Ectodermal cell (in vitro differentiated cells): ENCODE measurements around the gene PTGS1.

Experiments
- H3K27ac ChIP-seq: 2 replicates; pipeline ENCODE4 v1.7.0; 2013; ENCODE audit warnings: mild to moderate bottlenecking, low read depth, low read length; ENCODE audit not compliant: insufficient read depth, poor library complexity, severe bottlenecking
- H3K27me3 ChIP-seq: 2 replicates; pipeline ENCODE4 v1.7.0; 2013; ENCODE audit warnings: mild to moderate bottlenecking, low read length; ENCODE audit not compliant: insufficient read depth, control insufficient read depth, poor library complexity, severe bottlenecking
- H3K36me3 ChIP-seq: one replicate; pipeline ENCODE4 v1.7.0; 2013; ENCODE audit warnings: low read length; ENCODE audit not compliant: control insufficient read depth, insufficient read depth
- H3K4me1 ChIP-seq: one replicate; pipeline ENCODE4 v1.7.0; 2013; ENCODE audit warnings: low read length; ENCODE audit not compliant: control insufficient read depth, insufficient read depth
- H3K4me3 ChIP-seq: 2 replicates; pipeline ENCODE4 v1.7.0; 2013; ENCODE audit warnings: low read depth, low read length, control low read depth; ENCODE audit not compliant: insufficient read depth
- H3K9me3 ChIP-seq: 2 replicates; pipeline ENCODE4 v1.7.0; 2013; ENCODE audit warnings: mild to moderate bottlenecking, low read length, moderate library complexity; ENCODE audit not compliant: control insufficient read depth
- WGBS, 2 experiments: methylation state at CpG; one replicate each; pipeline ENCODE4 v1.1.7; 2013; ENCODE audit warnings: missing lambda C conversion rate in 2 of 2; 5-methylcytosine and 5-hydroxymethylcytosine counted together

The PTGS1 gene

DNA sequence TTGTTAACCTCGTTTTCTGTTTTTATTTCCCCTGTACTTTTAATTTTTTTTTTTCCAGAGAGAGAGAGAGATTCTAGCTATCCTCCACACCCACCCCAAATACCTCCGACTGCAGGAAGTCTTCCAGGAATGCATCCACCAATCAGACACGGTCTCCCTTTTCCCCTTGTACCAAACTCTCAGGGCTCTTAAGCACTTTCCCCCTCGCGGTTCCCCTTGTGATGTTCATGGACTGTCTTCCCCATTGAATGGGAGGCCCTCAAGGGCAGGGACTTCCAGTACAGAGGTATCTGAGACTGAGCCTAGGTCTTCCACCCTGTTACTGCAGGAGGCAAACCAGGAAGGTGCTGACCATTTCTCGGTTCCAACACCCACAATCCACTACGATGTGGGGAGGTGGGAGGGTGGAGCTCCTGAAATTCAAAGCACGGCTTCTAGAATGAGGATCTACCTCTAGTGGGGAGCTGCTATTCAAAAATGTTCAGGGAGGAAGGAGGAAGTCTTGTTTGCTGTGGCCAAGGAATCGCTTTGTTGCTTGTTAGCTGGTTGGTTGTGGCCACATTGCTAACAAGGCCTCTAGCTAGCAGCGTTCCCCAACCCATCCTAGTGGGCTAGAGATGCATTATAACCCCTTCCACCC, 37.5 kb upstream of the PTGS1 start:
- H3K4me3 ChIP-seq, result no peak overlapping the region
- 73% methylated on average over 8 to 10 of the region's 10 CpGs for WGBS, 2 experiments
- H3K36me3 ChIP-seq, result no peaks in the 10 kb centered on the region
- peaks cover 37% of the 10 kb centered on the region for H3K4me1 ChIP-seq
- H3K27ac ChIP-seq, result no peak overlapping the region
- no peaks in the 10 kb centered on the region for H3K9me3 ChIP-seq
- H3K27me3 ChIP-seq, result no peaks in the 10 kb centered on the region

- Histone ChIP-seq H3K27me3 (no peaks in the 10 kb centered on the region), H3K4me1 (peaks cover 29% of the 10 kb centered on the region), H3K9me3 (no peaks in the 10 kb centered on the region), H3K36me3 (no peaks in the 10 kb centered on the region), H3K27ac (no peak overlapping the region), H3K4me3 (no peak overlapping the region)
- WGBS, 2 experiments, result 93 to 94% methylated on average over 4 of the region's 4 CpGs
Measured at GRCh38 chr9:122334916-122335315, 35.9 kb upstream of the PTGS1 start.

DNA sequence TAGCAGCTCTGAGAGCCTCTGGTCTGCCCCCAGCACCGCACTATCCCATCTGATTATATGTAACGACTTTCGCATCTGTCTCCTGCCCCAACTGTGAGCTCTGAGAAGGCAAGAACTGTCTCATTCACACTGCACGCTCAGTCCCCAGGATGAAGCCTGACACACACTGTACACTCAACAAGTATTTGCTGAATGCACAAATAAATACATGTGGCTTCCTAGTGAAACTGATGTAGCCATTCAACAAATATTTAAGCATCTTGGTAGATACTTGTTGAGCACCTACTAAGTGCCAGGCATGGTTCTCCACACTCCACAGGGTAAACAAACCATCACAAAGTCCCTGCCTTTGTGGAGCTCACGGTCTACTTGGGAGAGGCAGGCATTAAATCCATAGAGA, 34.6 kb upstream of the PTGS1 start:
- Histone ChIP-seq H3K27ac (no peak overlapping the region), H3K9me3 (no peaks in the 10 kb centered on the region), H3K4me1 (peaks cover 24% of the 10 kb centered on the region), H3K4me3 (no peak overlapping the region), H3K27me3 (no peaks in the 10 kb centered on the region), H3K36me3 (no peaks in the 10 kb centered on the region)
- WGBS, 2 experiments, result 82 to 93% methylated on average over 5 of the region's 5 CpGs

DNA sequence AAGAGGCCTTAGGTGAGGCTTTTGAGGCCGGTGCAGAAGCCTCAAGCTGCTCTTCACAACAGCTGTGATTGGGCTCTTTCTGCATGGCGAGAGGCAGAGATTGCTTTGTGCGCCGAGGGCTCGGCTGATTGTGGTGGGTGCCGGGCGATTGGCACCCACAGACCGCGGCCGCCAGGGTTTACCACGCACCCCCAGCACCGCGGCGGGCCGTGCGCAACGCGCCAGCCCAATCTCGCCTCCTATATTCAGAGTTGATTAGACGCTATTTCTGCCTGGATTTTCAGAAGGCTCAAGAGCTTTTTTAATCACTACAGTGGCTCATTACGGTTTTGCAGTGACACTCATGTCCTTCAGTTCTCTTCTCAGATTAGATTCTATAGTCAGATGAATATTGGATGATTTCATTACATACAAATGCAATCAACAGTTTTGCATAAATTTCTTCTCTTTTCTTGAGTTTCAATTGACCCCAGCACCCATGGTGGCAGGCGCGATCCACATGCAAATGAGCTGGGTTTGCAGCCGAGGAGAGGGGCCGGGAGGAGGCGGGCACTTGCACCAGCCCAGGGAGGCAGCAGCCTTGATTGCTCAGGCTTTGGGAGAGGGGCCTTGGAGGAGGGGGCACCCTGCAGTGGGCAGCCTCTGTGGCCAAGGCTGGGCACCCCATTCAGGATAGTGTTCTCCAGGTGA, 33.8 kb upstream of the PTGS1 start:
- WGBS, 2 experiments, result 57 to 61% methylated on average over 26 of the region's 26 CpGs
- Histone ChIP-seq H3K4me3 (no peak overlapping the region), H3K4me1 (peaks cover 17% of the 10 kb centered on the region), H3K36me3 (no peaks in the 10 kb centered on the region), H3K27ac (no peak overlapping the region), H3K27me3 (no peaks in the 10 kb centered on the region), H3K9me3 (no peaks in the 10 kb centered on the region)

DNA sequence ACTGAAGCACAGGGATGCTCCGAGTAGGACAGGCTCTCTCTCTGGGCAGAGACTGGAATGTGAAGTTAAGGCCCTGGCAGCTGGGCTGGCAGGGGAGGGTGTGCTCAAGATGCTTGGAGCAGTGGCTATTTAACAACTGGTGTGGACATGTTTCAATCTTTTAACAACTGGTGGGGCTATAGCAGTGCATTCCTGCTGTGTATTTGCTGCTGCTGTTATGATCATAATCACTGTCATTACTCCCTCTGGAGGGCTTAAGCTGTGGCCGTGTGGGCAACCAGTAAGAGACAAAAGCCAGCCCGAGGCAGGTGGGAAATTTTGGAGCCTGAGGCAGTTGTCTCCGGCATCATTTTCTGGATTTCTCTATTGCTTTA, 33.3 kb upstream of the PTGS1 start:
- 64 to 71% methylated on average over 4 of the region's 4 CpGs for WGBS, 2 experiments
- Histone ChIP-seq H3K9me3 (no peaks in the 10 kb centered on the region), H3K27me3 (no peaks in the 10 kb centered on the region), H3K4me1 (peaks cover 19% of the 10 kb centered on the region), H3K4me3 (no peak overlapping the region), H3K36me3 (no peaks in the 10 kb centered on the region), H3K27ac (no peak overlapping the region)

DNA sequence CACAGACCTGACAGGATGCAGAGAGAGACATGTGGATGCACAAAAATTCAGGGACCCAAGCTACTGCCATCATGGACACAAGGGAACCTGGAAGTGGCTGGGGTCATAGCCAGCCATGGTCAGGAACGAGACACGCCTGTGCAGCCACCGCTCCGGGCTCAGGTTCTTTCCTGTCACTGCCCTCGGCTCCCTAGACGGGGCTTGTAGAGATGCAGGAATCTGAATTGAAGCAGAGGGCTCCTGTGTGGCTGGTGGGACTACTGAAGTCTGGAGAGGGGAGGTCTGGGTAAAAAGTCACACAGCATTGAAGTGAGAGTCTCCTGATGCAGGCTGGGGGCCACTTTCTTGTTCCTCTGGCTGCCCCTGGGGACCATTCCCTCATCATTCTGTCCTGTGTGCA, 32.3 kb upstream of the PTGS1 start:
- no peak overlapping the region for H3K27ac ChIP-seq
- no peaks in the 10 kb centered on the region for H3K27me3 ChIP-seq
- no peaks in the 10 kb centered on the region for H3K9me3 ChIP-seq
- no peaks in the 10 kb centered on the region for H3K36me3 ChIP-seq
- H3K4me3 ChIP-seq, result no peak overlapping the region
- 87 to 89% methylated on average over 6 of the region's 6 CpGs for WGBS, 2 experiments
- H3K4me1 ChIP-seq, result peaks cover 18% of the 10 kb centered on the region

DNA sequence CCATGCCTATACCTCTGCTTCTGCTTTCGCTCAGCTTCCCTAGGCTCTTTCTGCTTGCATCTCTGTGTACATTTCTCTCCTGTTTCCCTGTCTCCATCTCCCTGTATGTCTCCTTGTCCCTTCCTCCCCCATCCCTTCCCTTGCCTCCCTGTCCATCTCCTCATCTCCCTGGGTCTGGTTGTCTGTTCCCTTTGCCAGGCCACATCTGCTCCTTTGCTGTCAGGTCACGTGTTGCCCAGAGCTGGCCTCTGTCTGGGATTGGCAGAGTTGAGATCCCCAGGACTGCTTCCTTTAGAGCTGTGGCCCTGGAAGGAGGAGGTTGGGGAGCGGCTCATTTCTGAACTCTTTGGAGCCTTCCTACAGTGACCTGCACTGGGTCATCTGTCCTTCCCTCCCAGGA, 31.8 kb upstream of the PTGS1 start:
- 88 to 91% methylated on average over 3 of the region's 3 CpGs for WGBS, 2 experiments
- Histone ChIP-seq H3K9me3 (no peaks in the 10 kb centered on the region), H3K36me3 (no peaks in the 10 kb centered on the region), H3K4me3 (no peak overlapping the region), H3K4me1 (peaks cover 18% of the 10 kb centered on the region), H3K27me3 (no peaks in the 10 kb centered on the region), H3K27ac (no peak overlapping the region)

DNA sequence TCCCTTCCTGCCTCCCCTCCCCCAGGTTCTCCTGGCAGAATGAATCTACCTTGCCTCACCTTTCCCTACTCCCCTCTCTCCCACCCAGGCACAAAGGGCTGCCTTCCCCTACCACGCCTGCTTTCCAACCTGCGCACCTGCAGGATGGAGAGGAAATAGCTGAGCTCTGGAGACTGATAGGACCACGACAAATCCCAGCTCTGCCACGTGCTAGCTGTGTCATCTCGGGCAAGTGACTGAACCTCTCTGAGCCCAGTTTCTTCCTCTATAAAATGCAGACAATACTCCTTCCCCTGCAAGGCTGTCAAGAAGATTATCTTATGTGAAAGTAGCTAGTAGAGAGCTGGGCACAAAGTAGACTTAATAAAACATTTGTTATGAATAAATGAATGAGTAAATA, 31.2 kb upstream of the PTGS1 start:
- H3K9me3 ChIP-seq, result no peaks in the 10 kb centered on the region
- H3K4me3 ChIP-seq, result no peak overlapping the region
- WGBS, 2 experiments, result 79 to 83% methylated on average over 5 of the region's 5 CpGs
- no peak overlapping the region for H3K27ac ChIP-seq
- peaks cover 18% of the 10 kb centered on the region for H3K4me1 ChIP-seq
- no peaks in the 10 kb centered on the region for H3K36me3 ChIP-seq
- no peaks in the 10 kb centered on the region for H3K27me3 ChIP-seq

GRCh38 chr9:122340161-122340560, 30.7 kb upstream of the PTGS1 start:
- H3K4me3 ChIP-seq, result no peak overlapping the region
- no peak overlapping the region for H3K27ac ChIP-seq
- H3K4me1 ChIP-seq, result peaks cover 18% of the 10 kb centered on the region
- peaks cover 1% of the 10 kb centered on the region for H3K27me3 ChIP-seq
- no peaks in the 10 kb centered on the region for H3K9me3 ChIP-seq
- H3K36me3 ChIP-seq, result no peaks in the 10 kb centered on the region
- 63 to 81% methylated on average over 6 of the region's 6 CpGs for WGBS, 2 experiments

GRCh38 chr9:122342323-122343050, 28.3 kb upstream of the PTGS1 start:
- Histone ChIP-seq H3K27me3 (peaks cover 21% of the 10 kb centered on the region), H3K27ac (no peak overlapping the region), H3K9me3 (no peaks in the 10 kb centered on the region), H3K4me1 (peaks cover 8% of the 10 kb centered on the region), H3K36me3 (no peaks in the 10 kb centered on the region), H3K4me3 (no peak overlapping the region)
- WGBS, 2 experiments, result 68 to 78% methylated on average over 15 of the region's 15 CpGs
